ENCODE data around the gene LRRC57. TPM values are rescaled to one million over a fixed set of nuclear protein-coding genes. Genes with fewer than 3 reads are reported as not detected.

LRRC57 gene
- total RNA-seq, 1 donor from 2014 or later, result 32.4 TPM

DNA sequence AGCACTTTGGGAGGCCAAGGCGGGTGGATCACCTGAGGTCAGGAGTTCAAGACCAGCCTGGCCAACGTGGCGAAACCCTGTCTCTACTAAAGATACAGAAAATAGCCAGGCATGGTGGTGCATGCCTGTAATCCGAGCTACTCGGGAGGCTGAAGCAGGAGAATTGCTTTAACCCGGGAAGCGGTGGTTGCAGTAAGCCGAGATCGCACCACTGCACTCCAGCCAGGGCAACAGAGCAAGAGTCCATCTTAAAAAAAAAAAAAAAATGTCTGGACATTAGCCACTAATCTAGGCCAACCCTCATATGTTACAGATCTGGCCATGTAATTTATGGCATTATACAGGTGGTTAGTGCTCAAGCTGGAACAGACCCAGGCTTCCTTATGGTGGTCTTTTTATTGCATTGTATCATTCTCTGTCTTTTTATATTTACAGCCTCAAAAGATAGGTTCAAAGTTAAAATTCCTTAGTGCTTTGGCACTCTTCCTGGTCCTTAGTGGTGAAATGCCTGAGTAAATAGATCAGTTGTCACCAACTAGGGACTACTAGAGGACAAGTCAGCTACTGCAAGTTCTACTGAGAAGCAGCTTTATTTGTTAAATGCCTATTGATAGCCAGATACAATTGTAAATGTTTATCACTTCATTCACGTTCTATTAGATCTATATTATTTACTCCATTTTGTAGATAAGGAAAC is 42.8 kb upstream of the LRRC57 start:
- Mint-ChIP-seq H3K36me3 (ENCODE audit: low read depth) (peaks cover 14% of the 10 kb centered on the region), H3K27ac (ENCODE audit: unreplicated experiment) (peak overlapping the region; percentile 36), H3K4me3 (ENCODE audit: unreplicated experiment) (no peak overlapping the region), H3K4me1 (ENCODE audit: low read depth) (peaks cover 17% of the 10 kb centered on the region), H3K27me3 (ENCODE audit: low read depth) (no peaks in the 10 kb centered on the region), H3K9me3 (ENCODE audit: low read depth) (no peaks in the 10 kb centered on the region)
- TF ChIP-seq, protein P1, sequence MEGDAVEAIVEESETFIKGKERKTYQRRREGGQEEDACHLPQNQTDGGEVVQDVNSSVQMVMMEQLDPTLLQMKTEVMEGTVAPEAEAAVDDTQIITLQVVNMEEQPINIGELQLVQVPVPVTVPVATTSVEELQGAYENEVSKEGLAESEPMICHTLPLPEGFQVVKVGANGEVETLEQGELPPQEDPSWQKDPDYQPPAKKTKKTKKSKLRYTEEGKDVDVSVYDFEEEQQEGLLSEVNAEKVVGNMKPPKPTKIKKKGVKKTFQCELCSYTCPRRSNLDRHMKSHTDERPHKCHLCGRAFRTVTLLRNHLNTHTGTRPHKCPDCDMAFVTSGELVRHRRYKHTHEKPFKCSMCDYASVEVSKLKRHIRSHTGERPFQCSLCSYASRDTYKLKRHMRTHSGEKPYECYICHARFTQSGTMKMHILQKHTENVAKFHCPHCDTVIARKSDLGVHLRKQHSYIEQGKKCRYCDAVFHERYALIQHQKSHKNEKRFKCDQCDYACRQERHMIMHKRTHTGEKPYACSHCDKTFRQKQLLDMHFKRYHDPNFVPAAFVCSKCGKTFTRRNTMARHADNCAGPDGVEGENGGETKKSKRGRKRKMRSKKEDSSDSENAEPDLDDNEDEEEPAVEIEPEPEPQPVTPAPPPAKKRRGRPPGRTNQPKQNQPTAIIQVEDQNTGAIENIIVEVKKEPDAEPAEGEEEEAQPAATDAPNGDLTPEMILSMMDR (IDR thresholded peaks at IDR 0.05), result peak; percentile 71
- DNase-seq (ENCODE audit: low spot score), result no peak

DNA sequence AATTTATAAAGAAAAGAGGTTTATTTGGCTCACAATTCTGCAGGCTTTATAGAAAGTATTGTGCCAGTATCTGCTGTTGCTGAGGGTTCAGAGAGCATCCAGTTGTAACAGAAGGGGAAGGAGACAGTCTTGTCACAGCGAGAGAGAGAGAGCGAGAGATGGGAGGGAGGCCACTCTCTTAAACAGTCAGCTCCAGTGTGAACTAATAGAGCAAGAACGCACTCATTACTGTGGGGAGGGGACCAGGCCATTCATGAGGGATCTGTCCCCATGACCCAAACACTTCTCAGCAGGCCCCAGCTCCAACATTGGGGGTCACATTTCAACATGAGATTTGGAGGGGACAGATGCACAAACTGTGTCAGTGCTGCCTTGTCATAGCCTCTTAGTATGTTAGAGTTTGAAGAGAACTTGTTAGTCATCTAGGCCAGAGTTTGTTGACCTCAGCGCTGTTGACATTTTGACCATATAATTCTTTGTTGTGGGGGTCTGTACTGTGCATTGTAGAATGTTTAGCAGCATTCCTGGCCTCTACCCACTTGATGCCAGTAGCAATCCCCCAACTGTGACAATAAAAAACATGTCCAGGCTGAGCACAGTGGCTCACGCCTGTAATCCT is 42.1 kb upstream of the LRRC57 start:
- H3K4me3 Mint-ChIP-seq (ENCODE audit: unreplicated experiment), result no peak overlapping the region
- peak overlapping the region; percentile 36 for H3K27ac Mint-ChIP-seq (ENCODE audit: unreplicated experiment)
- TF ChIP-seq, protein P1 (IDR thresholded peaks at IDR 0.05), result no peak
- no peaks in the 10 kb centered on the region for H3K9me3 Mint-ChIP-seq (ENCODE audit: low read depth)
- DNase-seq (ENCODE audit: low spot score), result no peak
- H3K27me3 Mint-ChIP-seq (ENCODE audit: low read depth), result no peaks in the 10 kb centered on the region
- peaks cover 14% of the 10 kb centered on the region for H3K36me3 Mint-ChIP-seq (ENCODE audit: low read depth)
- H3K4me1 Mint-ChIP-seq (ENCODE audit: low read depth), result peaks cover 11% of the 10 kb centered on the region

DNA sequence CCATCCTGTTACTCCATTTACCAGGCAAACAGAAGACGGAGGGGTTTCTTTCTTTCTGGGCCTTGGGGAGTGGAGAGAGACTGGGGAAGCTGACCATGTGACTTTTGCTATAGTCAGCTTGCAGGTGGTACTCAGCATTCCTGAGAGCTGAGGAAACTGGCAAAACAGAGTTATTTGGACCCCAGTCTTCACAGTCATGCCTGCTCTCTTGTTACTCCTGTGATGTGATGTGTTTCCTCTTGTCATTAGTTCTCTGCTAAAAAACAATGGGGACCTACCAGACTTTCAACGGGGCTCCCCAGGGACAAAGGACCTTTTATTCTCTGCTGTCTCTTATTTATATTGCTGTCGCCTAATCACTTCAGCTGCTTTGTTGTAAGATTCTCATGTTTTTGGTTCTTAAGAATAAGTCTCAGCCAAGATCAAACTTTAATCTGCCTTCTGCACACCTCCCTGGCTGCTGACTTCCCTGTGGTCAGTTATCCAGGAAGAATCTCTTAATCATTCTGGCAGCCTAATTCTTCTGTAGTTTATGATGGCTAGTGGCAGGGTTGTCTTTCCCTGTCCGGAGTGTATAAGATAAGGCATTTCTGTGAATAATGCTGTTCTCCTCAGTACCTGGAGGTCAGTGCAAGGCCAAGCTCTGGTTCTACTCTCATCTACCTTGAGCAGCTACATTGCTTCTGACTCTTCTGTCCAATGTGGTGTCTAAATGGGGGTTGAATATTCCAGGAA is 35.6 kb upstream of the LRRC57 start:
- H3K4me3 Mint-ChIP-seq (ENCODE audit: unreplicated experiment), result no peak overlapping the region
- TF ChIP-seq, protein P1 (IDR thresholded peaks at IDR 0.05), result no peak
- H3K4me1 Mint-ChIP-seq (ENCODE audit: low read depth), result peaks cover 50% of the 10 kb centered on the region
- peaks cover 4% of the 10 kb centered on the region for H3K36me3 Mint-ChIP-seq (ENCODE audit: low read depth)
- peak overlapping the region; percentile 62 for H3K27ac Mint-ChIP-seq (ENCODE audit: unreplicated experiment)
- no peaks in the 10 kb centered on the region for H3K27me3 Mint-ChIP-seq (ENCODE audit: low read depth)
- DNase-seq (ENCODE audit: low spot score), result no peak
- no peaks in the 10 kb centered on the region for H3K9me3 Mint-ChIP-seq (ENCODE audit: low read depth)

DNA sequence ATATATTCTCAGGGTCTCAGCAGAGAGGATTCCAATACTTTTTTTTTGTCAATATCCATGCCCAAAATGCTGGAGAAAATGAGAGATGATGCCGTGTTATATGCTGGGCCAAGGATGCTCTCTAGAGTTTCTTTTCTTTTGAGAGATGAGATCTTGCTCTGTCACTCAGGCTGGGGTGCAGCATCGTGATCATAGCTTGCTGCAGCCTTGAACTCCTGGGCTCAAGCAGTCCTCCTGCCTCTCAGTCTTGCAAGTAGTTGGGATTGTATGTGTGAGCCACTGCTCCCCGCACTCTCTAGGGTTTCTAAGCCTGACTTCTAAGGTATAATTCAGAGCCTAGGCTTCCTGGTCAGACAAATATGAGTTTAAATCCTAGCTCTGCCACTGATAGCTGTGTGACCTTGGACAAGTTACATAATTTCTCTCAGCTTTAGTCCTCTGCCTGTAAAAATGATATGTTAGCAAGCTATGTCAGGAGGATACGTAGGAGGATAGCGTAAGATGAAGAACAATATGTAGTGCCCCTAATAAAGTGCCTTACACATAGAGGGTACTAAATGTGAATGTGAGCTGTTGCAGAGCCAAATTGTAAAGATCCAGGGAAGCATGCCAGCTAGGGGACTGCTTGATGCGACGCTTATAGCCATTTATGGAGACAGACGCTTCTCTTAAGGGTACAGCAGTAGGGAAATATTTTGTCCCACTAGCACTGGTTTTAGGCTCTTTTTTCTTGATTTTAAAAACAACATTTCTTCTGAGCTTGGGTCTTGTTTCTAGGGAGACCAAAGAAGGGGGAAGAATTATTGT is 34.2 kb upstream of the LRRC57 start:
- TF ChIP-seq, protein P1 (IDR thresholded peaks at IDR 0.05), result no peak
- DNase-seq (ENCODE audit: low spot score), result no peak
- H3K27me3 Mint-ChIP-seq (ENCODE audit: low read depth), result no peaks in the 10 kb centered on the region
- no peak overlapping the region for H3K27ac Mint-ChIP-seq (ENCODE audit: unreplicated experiment)
- H3K36me3 Mint-ChIP-seq (ENCODE audit: low read depth), result no peaks in the 10 kb centered on the region
- no peak overlapping the region for H3K4me3 Mint-ChIP-seq (ENCODE audit: unreplicated experiment)
- H3K9me3 Mint-ChIP-seq (ENCODE audit: low read depth), result no peaks in the 10 kb centered on the region
- peaks cover 61% of the 10 kb centered on the region for H3K4me1 Mint-ChIP-seq (ENCODE audit: low read depth)
